SH-SY5Y (cell line): ENCODE data around the gene ANO8.

Source experiments
- GATA2 ChIP-seq: IDR thresholded peaks from 2 replicates; pipeline ENCODE4 v1.6.1; 2011; ENCODE audit warnings: mild to moderate bottlenecking, low read depth, low read length
- GATA3 ChIP-seq: IDR thresholded peaks from 2 replicates; pipeline ENCODE4 v1.6.1; 2011; ENCODE audit warnings: low read depth, mild to moderate bottlenecking, low read length, moderate library complexity

DNA sequence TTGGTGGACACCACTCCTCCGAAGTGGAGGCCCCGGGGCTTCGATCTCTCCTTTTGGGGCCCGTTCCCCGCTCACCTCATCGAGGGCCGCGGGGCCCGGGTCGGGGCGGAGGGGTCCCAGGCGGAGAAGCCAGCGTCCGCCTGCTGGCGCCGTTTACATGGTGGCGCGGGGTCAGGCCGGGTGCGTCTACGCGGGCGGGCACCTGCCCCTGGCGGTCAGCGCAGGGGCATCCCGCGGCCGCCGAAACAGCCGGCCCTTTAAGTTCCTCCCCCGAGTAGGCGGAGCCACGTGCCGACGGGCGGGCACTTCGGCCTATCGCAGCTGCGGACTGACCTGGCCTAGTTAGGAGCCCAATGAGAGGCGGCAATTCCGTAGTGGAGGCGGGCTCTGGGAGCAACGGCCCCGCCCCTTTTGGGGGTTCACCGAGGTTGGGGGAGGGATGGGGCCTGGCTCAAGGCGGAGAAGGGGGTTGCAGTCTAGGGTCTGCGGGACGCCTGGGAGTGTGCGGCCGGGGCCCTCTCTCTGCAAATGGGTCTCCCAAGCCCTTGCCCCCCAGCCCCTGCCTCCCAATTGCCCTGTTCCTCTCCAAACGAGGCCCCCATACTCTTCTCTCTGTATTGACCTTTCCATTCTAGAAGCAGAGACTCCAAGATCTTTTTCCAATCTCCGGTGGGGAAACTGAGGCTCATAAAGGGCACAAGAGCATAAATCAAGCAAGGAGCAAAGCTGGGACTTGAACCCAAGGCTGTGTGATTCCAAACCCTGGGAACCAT, 31.3 kb downstream of the ANO8 start, which contains the start of gene ABHD8:
- no peak for TF ChIP-seq GATA2
- no peak for TF ChIP-seq GATA3
